DOHH2 (cell line): ENCODE results near the gene ZSWIM1.
"Not testable (repeated sequence)": the region's sequence is repeated elsewhere in the genome, so short reads cannot be mapped to it uniquely, and the experiment has no call there.

Experiments used
- H3F3A ChIP-seq: fragments of 200-600 bp; sonication (generic), shearing (Covaris generic); 2 replicates; pipeline ENCODE4 v1.6.0; 2016; ENCODE audit warnings: antibody characterized with exemption, mild to moderate bottlenecking; ENCODE audit not compliant: control insufficient read depth, insufficient read depth
- H3K27ac ChIP-seq: fragments of 200-600 bp; sonication (generic); 2 replicates; pipeline ENCODE4 v1.5.1; 2014; ENCODE audit warnings: low read depth, mild to moderate bottlenecking, low read length, moderate library complexity
- H3K27me3 ChIP-seq: fragments of 200-600 bp; sonication (generic); 2 replicates; pipeline ENCODE4 v1.6.1; 2014; ENCODE audit warnings: mild to moderate bottlenecking, low read length, mixed read lengths; ENCODE audit not compliant: control insufficient read depth
- H3K36me3 ChIP-seq: fragments of 200-600 bp; sonication (generic); 2 replicates; pipeline ENCODE4 v1.6.1; 2014; ENCODE audit warnings: mild to moderate bottlenecking, low read length, moderate library complexity, mixed read lengths; ENCODE audit not compliant: control insufficient read depth
- H3K4me1 ChIP-seq: fragments of 200-600 bp; sonication (generic); 2 replicates; pipeline ENCODE4 v1.6.1; 2014; ENCODE audit warnings: mild to moderate bottlenecking, low read length, mixed read lengths; ENCODE audit not compliant: control insufficient read depth
- H3K4me2 ChIP-seq: fragments of 200-600 bp; sonication (generic); 2 replicates; pipeline ENCODE4 v1.6.0; 2014; ENCODE audit warnings: mild to moderate bottlenecking, low read length, moderate library complexity
- H3K4me3 ChIP-seq: fragments of 200-600 bp; sonication (generic); 2 replicates; pipeline ENCODE4 v1.5.1; 2014; ENCODE audit warnings: mild to moderate bottlenecking, low read length, mixed read lengths
- H3K79me2 ChIP-seq: fragments of 200-600 bp; sonication (generic); 2 replicates; pipeline ENCODE4 v1.6.1; 2014; ENCODE audit warnings: mild to moderate bottlenecking, low read length, mixed read lengths; ENCODE audit not compliant: control insufficient read depth
- H3K9me2 ChIP-seq: fragments of 200-600 bp; sonication (generic); replicated peaks from 2 replicates; pipeline ENCODE4 v1.6.1; 2014; ENCODE audit warnings: mild to moderate bottlenecking, low read length, mixed read lengths; ENCODE audit not compliant: control insufficient read depth
- H3K9me3 ChIP-seq: fragments of 200-600 bp; sonication (generic); 2 replicates; pipeline ENCODE4 v1.6.1; 2014; ENCODE audit warnings: antibody characterized with exemption, low read length, mixed read lengths; ENCODE audit not compliant: control insufficient read depth, insufficient read depth
- H4K20me1 ChIP-seq: fragments of 200-600 bp; sonication (generic); 2 replicates; pipeline ENCODE4 v1.6.0; 2014; ENCODE audit warnings: low read depth, mild to moderate bottlenecking, antibody characterized with exemption, low read length, moderate library complexity; ENCODE audit not compliant: control insufficient read depth, insufficient read depth
- CTCF ChIP-seq: fragments of 200-600 bp; sonication (generic); IDR thresholded peaks from one replicate; pipeline ENCODE4 v1.5.1; 2014; ENCODE audit warnings: antibody characterized with exemption, mild to moderate bottlenecking, low read depth, low read length; ENCODE audit not compliant: poor library complexity, severe bottlenecking
- EZH2phosphoT487 ChIP-seq: fragments of 200-600 bp; sonication (generic); IDR thresholded peaks from 2 replicates; pipeline ENCODE4 v1.6.1; 2017; ENCODE audit warnings: borderline replicate concordance, mild to moderate bottlenecking, antibody characterized with exemption, low read length, moderate library complexity, mixed read lengths

Gene ZSWIM1

GRCh38 chr20:45926731-45927070, 45.7 kb downstream of the ZSWIM1 start:
- TF ChIP-seq EZH2phosphoT487 (no peak), CTCF (no peak)
- Histone ChIP-seq H3K27ac (no peak overlapping the region), H3K9me3 (no peaks in the 10 kb centered on the region), H3K36me3 (no peaks in the 10 kb centered on the region), H3F3A (no peaks in the 10 kb centered on the region), H3K4me3 (no peak overlapping the region), H4K20me1 (no peaks in the 10 kb centered on the region), H3K79me2 (no peaks in the 10 kb centered on the region), H3K27me3 (peaks cover 2% of the 10 kb centered on the region), H3K4me2 (no peak overlapping the region), H3K9me2 (no peaks in the 10 kb centered on the region), H3K4me1 (no peaks in the 10 kb centered on the region)

- H3K4me2 ChIP-seq, result no peak overlapping the region
- H3K36me3 ChIP-seq, result no peaks in the 10 kb centered on the region
- no peaks in the 10 kb centered on the region for H3F3A ChIP-seq
- no peaks in the 10 kb centered on the region for H3K9me3 ChIP-seq
- no peaks in the 10 kb centered on the region for H3K9me2 ChIP-seq
- no peak overlapping the region for H3K4me3 ChIP-seq
- H3K27ac ChIP-seq, result no peak overlapping the region
- TF ChIP-seq EZH2phosphoT487 (no peak), CTCF (no peak)
- H3K27me3 ChIP-seq, result no peaks in the 10 kb centered on the region
- no peaks in the 10 kb centered on the region for H3K4me1 ChIP-seq
- H4K20me1 ChIP-seq, result no peaks in the 10 kb centered on the region
- no peaks in the 10 kb centered on the region for H3K79me2 ChIP-seq
Observed at GRCh38 chr20:45927071-45927878, 46.2 kb downstream of the ZSWIM1 start.

GRCh38 chr20:45931680-45932079, 50.7 kb downstream of the ZSWIM1 start:
- not testable (repeated sequence) for H3K4me2 ChIP-seq, H3K27ac ChIP-seq, H3K9me3 ChIP-seq, H3F3A ChIP-seq, H3K9me2 ChIP-seq, H4K20me1 ChIP-seq, H3K27me3 ChIP-seq, H3K4me3 ChIP-seq
- Histone ChIP-seq H3K4me1 (peaks cover 14% of the 10 kb centered on the region), H3K36me3 (peaks cover 11% of the 10 kb centered on the region), H3K79me2 (peaks cover 29% of the 10 kb centered on the region)

- no peaks in the 10 kb centered on the region for H3K9me2 ChIP-seq
- no peaks in the 10 kb centered on the region; the same call in 1 of the 2 replicates for H3F3A ChIP-seq
- no peaks in the 10 kb centered on the region for H3K9me3 ChIP-seq
- H3K4me2 ChIP-seq, result peak overlapping the region; percentile 92
- TF ChIP-seq EZH2phosphoT487 (no peak), CTCF (peak; percentile 56)
- H3K4me1 ChIP-seq, result peaks cover 14% of the 10 kb centered on the region
- H3K27me3 ChIP-seq, result no peaks in the 10 kb centered on the region
- H3K36me3 ChIP-seq, result peaks cover 29% of the 10 kb centered on the region
- H3K79me2 ChIP-seq, result peaks cover 47% of the 10 kb centered on the region
- H4K20me1 ChIP-seq, result peaks cover 4% of the 10 kb centered on the region; the same call in 1 of the 2 replicates
- H3K27ac ChIP-seq, result peak overlapping the region; percentile 73
- H3K4me3 ChIP-seq, result peak overlapping the region; percentile 81
Observed at GRCh38 chr20:45933266-45934045, 52.4 kb downstream of the ZSWIM1 start.
